Jurkat, Clone E6-1 (cell line): ENCODE results near the gene CCNY.

Experiments
- DNase-seq: peaks from one replicate; pipeline ENCODE4 v3.0.0-alpha.2; 2011; ENCODE audit warnings: low read depth, low spot score
- H3K4me3 ChIP-seq: 2 replicates; pipeline ENCODE4 v1.5.1; 2011; ENCODE audit warnings: mild to moderate bottlenecking, low read length, control low read depth, moderate library complexity

Gene CCNY

GRCh38 chr10:35559416-35559815 is 223.1 kb downstream of the CCNY start:
- H3K4me3 ChIP-seq, result no peak overlapping the region
- DNase-seq, result no peak

DNA sequence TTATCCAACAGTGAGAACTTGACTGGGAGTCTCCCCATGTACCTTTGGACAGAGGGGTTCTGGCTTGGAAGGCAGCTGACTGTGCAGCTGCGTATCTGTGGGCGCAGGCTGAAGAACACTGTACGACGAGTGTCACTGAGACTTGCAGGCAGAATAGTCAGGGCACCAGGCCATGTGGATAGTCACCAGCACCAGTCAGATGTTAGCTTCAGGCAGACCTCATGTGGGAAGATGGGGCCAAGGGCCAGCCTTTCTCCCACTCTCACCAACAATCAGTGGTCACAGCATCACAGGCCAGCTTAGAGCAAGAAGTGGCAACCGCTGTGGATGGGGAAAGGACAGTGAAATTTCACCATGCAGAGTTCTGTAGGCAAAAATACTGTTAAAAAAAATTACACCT is 225.4 kb downstream of the CCNY start:
- DNase-seq, result no peak

GRCh38 chr10:35562427-35562826 is 226.1 kb downstream of the CCNY start:
- no peak for DNase-seq
- no peak overlapping the region for H3K4me3 ChIP-seq

More for the DNA sequence above, 225.4 kb downstream of the CCNY start:
- no peak overlapping the region for H3K4me3 ChIP-seq

- no peak overlapping the region for H3K4me3 ChIP-seq
- DNase-seq, result peak; percentile 64
Measured at GRCh38 chr10:35563261-35563891, 227.1 kb downstream of the CCNY start.

GRCh38 chr10:35564341-35564968 is 228.1 kb downstream of the CCNY start:
- peak; percentile 45 for DNase-seq
- no peak overlapping the region for H3K4me3 ChIP-seq

GRCh38 chr10:35565602-35566081 is 229.3 kb downstream of the CCNY start:
- DNase-seq, result no peak
- no peak overlapping the region for H3K4me3 ChIP-seq

DNA sequence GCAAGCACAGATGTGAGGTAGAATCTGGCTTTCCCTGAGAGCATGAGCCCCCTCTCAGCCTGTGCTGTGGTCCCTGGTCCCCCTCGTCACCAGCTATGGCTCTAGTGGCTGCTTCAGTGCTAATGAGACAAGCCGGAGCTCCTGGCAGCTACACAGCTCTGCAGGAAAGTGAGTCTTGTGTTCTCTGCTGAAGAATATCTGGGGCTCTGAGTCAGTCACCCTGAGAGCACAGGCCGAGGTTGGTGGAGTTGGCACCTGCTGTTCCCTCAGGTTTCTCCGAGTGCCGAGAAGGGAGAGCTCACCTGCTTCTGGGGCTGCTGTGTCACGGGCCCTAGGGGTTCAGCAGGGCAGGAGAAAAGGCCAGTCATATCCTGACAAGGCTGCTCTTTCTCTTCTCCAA is 231.6 kb downstream of the CCNY start:
- no peak overlapping the region for H3K4me3 ChIP-seq
- no peak for DNase-seq

DNA sequence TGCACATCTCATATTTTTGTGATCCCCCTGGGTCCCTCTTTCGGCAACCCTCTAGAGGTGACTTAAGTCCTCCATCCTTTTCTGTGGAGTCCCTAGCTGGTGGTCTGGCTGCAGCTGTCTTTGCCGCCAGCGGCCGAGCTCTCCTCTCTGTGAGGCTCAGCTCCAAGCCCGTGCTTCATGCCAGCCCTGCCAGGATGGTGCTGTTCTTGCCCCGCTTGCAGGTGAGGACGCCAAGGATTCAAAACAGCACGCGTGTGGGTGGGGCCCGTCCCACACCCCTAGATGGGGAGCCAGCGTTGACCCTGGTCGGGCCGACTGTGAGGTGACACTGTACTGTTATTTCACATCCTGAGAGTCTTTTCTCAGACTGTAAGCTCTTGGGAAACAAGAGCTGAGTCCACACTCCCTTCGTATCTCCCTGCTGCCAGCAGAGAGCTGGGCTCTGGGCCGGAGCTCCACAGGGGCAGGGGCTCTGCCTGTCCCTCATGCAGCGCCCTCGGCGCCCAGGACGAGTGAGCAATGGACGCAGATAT is 232.2 kb downstream of the CCNY start:
- no peak overlapping the region for H3K4me3 ChIP-seq
- no peak for DNase-seq

DNA sequence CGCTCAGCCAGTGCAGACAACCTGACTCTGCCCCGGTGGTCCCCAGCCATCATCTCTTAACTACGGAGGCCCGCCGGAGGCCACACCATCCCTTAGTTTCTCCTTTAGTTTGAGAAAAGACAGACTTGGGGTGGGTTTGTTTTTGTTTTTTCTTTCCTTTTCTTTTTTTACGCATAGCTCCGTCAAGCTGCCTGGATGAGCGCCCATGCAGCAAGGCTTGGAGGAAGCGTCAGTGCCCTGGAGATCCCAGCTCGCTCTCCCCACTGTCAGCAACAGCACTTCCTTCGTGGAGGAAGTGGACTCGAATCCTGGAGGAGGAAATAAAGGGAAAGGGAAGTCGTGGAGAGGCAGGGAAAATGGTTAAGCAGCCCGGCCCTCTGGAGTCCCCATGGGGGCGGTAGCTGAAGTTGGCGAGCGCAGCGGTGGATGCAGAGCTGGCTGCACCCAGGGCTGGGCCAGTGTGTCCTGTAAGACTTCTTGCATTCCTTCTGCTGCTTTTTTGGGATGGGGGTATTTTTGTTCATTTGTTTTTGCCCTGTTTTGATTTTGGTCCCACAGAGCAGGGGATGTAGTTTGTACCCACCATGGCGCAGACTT is 232.9 kb downstream of the CCNY start:
- H3K4me3 ChIP-seq, result no peak overlapping the region
- DNase-seq, result no peak

GRCh38 chr10:35569836-35570235 is 233.5 kb downstream of the CCNY start:
- H3K4me3 ChIP-seq, result no peak overlapping the region
- DNase-seq, result no peak

- no peak for DNase-seq
- no peak overlapping the region for H3K4me3 ChIP-seq
Measured at GRCh38 chr10:35570397-35570796, 234.1 kb downstream of the CCNY start.

DNA sequence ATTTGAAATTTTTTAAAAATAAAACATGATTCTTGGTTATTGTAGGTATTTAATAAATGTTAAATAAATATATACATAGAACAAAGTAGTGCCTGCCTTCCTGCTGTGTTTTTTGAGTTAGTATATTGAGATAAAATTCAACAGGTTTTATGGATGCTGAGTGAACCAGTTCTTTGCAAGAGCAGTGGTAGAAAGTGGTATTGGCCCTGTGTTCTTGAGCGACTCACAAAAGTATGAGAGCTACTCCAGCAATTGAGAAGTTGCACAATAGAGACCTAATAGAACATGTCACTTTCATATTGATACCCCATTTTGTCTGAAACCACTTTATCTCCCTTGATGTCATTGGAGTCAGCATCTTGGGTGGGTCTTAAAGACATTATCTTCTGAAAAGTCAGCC is 236.3 kb downstream of the CCNY start:
- DNase-seq, result no peak
- H3K4me3 ChIP-seq, result no peak overlapping the region

GRCh38 chr10:35573796-35574195 is 237.5 kb downstream of the CCNY start:
- no peak overlapping the region for H3K4me3 ChIP-seq
- no peak for DNase-seq

GRCh38 chr10:35574924-35575352 is 238.6 kb downstream of the CCNY start:
- no peak overlapping the region for H3K4me3 ChIP-seq
- DNase-seq, result no peak

- no peak overlapping the region for H3K4me3 ChIP-seq
- no peak for DNase-seq
Measured at GRCh38 chr10:35575640-35576039, 239.3 kb downstream of the CCNY start.

- DNase-seq, result no peak
- no peak overlapping the region for H3K4me3 ChIP-seq
Measured at GRCh38 chr10:35576730-35577129, 240.4 kb downstream of the CCNY start.

- H3K4me3 ChIP-seq, result no peak overlapping the region
- DNase-seq, result no peak
Measured at GRCh38 chr10:35577926-35578617, 241.8 kb downstream of the CCNY start.

GRCh38 chr10:35578618-35578956 is 242.3 kb downstream of the CCNY start:
- no peak overlapping the region for H3K4me3 ChIP-seq
- DNase-seq, result no peak

DNA sequence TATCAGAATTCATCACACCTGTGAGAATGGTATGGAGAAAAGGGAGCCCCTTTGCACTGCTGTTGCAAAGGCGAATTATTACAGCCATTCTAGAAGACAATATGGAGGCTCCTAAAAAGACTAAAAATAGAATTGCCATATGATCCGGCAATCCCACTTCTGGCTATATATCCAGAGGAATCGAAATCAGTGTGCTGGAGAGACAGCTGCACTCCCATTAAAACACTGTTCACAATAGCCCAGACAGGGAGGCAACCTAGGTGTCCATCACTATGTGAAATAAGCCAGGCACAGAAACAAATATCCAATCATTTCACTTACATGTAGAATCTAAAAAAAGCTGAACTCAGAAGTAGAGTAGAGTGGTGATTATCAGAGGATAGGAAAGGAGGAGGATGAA is 242.8 kb downstream of the CCNY start:
- no peak for DNase-seq
- no peak overlapping the region for H3K4me3 ChIP-seq
